ENCODE data around the gene TMEM9.

GRCh38 chr1:201180141-201180540 is 25.9 kb upstream of the TMEM9 start:
- TF ChIP-seq CTCF (tag by site-specific recombination; IDR thresholded peaks at IDR 0.05) (no peak), ZNF404 (tag by site-specific recombination; IDR thresholded peaks at IDR 0.05) (no peak), HOXD13 (CRISPR knock-in tag; IDR thresholded peaks at IDR 0.05; ENCODE audit: borderline replicate concordance) (no peak), ZBTB7A (tag by site-specific recombination; IDR thresholded peaks at IDR 0.05; ENCODE audit: low read depth) (no peak), REST (tag by site-specific recombination; IDR thresholded peaks at IDR 0.05) (no peak), GLIS1 (tag by site-specific recombination; IDR thresholded peaks at IDR 0.05) (no peak), ZNF184 (tag by site-specific recombination; IDR thresholded peaks at IDR 0.05) (no peak), ZBTB21 (tag by site-specific recombination; IDR thresholded peaks at IDR 0.05) (no peak)

All from HEK293 (cell line).